T-cell (primary cell): ENCODE data around the gene MATN3. TPM values are rescaled to one million over a fixed set of nuclear protein-coding genes. Genes with fewer than 3 reads are reported as not detected.

ENCODE experiments used
- ATAC-seq, 4 experiments: fragments of 200-7000 bp in 3 of 4; fragments of 150-1000 bp in 1 of 4; cut with Tn5 transposase; replicated peaks in 1 of 4; 1 replicate in 3 of 4; 2 replicates in 1 of 4; pipeline ENCODE4 v1.10.0; 2021; ENCODE audit warnings: moderate library complexity in 3 of 4, mild to moderate bottlenecking in 2 of 4, moderate number of reproducible peaks in 1 of 4
- CTCF ChIA-PET, 2 donors: fragments of 300-600 bp; sonication (Branson Sonifier 250); formaldehyde crosslinking; loops; one replicate each; lab custom pipeline; 2022; ENCODE audit warnings: antibody characterized with exemption in 2 of 2; lab: Charles Lee
- POLR2A ChIA-PET, 2 donors: fragments of 300-600 bp; sonication (Branson Sonifier 250); formaldehyde crosslinking; loops; one replicate each; lab custom pipeline; 2022; ENCODE audit warnings: antibody characterized with exemption in 2 of 2; lab: Charles Lee
- DNase-seq, 35 experiments: peaks; one replicate each; pipeline versions ENCODE4 v3.0.0 to v3.0.0-alpha.2; 2013 to 2023
- H3K27ac ChIP-seq: one replicate; pipeline ENCODE4 v1.5.1; 2013; ENCODE audit warnings: low read length
- H3K27me3 ChIP-seq, 2 experiments: replicated peaks in 1 of 2; 1 replicate in 1 of 2; 2 replicates in 1 of 2; pipeline versions ENCODE4 v1.6.1 to v1.7.0; 2013; ENCODE audit warnings: low read length in 1 of 2, mixed read lengths in 1 of 2; ENCODE audit not compliant: control insufficient read depth in 2 of 2, insufficient read depth in 2 of 2; ENCODE audit errors: extremely low read depth in 1 of 2
- H3K36me3 ChIP-seq, 2 donors: 1 replicate in 1 of 2; 2 replicates in 1 of 2; pipeline versions ENCODE4 v1.6.1 to v1.7.0; 2013; ENCODE audit warnings: low read length in 1 of 2; ENCODE audit not compliant: control insufficient read depth in 2 of 2, insufficient read depth in 1 of 2; ENCODE audit errors: extremely low read depth in 1 of 2
- H3K4me1 ChIP-seq, 2 experiments: 1 replicate in 1 of 2; 2 replicates in 1 of 2; pipeline versions ENCODE4 v1.6.1 to v1.7.0; 2013; ENCODE audit warnings: low read length in 2 of 2, mixed read lengths in 1 of 2; ENCODE audit not compliant: insufficient read depth in 2 of 2, control insufficient read depth in 1 of 2; ENCODE audit errors: extremely low read depth in 1 of 2
- H3K4me3 ChIP-seq, 2 donors: 1 replicate in 1 of 2; 2 replicates in 1 of 2; pipeline versions ENCODE4 v1.5.1 to v1.7.0; 2013; ENCODE audit warnings: mild to moderate bottlenecking in 2 of 2, low read length in 1 of 2, moderate library complexity in 1 of 2; ENCODE audit not compliant: control insufficient read depth in 1 of 2; ENCODE audit errors: extremely low read depth in 1 of 2
- H3K9me3 ChIP-seq: 2 replicates; pipeline ENCODE4 v1.7.0; 2013
- H3K27ac Mint-ChIP-seq, 2 donors: one replicate each; pipeline ENCODE4 v1.8.0; 2020 to 2021; ENCODE audit warnings: mild to moderate bottlenecking in 2 of 2, mixed read lengths in 2 of 2
- H3K27me3 Mint-ChIP-seq, 2 donors: one replicate each; pipeline ENCODE4 v1.8.0; 2021 to 2022; ENCODE audit warnings: mixed read lengths in 2 of 2
- H3K36me3 Mint-ChIP-seq: one replicate; pipeline ENCODE4 v1.8.0; 2021; ENCODE audit warnings: mixed read lengths
- H3K4me1 Mint-ChIP-seq, 3 donors: one replicate each; pipeline ENCODE4 v1.8.0; 2020 to 2022; ENCODE audit warnings: mixed read lengths in 3 of 3, mild to moderate bottlenecking in 1 of 3
- H3K4me3 Mint-ChIP-seq, 3 donors: one replicate each; pipeline ENCODE4 v1.8.0; 2020 to 2022; ENCODE audit warnings: mild to moderate bottlenecking in 3 of 3, mixed read lengths in 3 of 3, moderate library complexity in 3 of 3
- H3K9me3 Mint-ChIP-seq, 3 donors: one replicate each; pipeline ENCODE4 v1.8.0; 2020 to 2022; ENCODE audit warnings: mixed read lengths in 3 of 3
- WGBS: methylation state at CpG from one replicate; pipeline ENCODE4 v1.1.5; 2013; ENCODE audit warnings: missing lambda C conversion rate; ENCODE audit not compliant: insufficient coverage; 5-methylcytosine and 5-hydroxymethylcytosine counted together
- total RNA-seq, 35 experiments: library from RNA in 6 of 35; stranded (reverse) in 6 of 35; fragments of 120-200 nt in 1 of 35; gene quantifications; one replicate each; pipeline versions ENCODE4 v1.2.1 to v1.2.4 and lab custom pipeline; 2013 to 2026

Gene MATN3, protein sequence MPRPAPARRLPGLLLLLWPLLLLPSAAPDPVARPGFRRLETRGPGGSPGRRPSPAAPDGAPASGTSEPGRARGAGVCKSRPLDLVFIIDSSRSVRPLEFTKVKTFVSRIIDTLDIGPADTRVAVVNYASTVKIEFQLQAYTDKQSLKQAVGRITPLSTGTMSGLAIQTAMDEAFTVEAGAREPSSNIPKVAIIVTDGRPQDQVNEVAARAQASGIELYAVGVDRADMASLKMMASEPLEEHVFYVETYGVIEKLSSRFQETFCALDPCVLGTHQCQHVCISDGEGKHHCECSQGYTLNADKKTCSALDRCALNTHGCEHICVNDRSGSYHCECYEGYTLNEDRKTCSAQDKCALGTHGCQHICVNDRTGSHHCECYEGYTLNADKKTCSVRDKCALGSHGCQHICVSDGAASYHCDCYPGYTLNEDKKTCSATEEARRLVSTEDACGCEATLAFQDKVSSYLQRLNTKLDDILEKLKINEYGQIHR
- total RNA-seq = under 1 TPM in 2 of 5 donors, not detected in 3; 0.23 to 0.28 TPM
- total RNA-seq (2013) = not detected
- total RNA-seq (lab: John Stamatoyannopoulos, UW) = 0 to 0.35 (median 0) reads per million in 29 experiments

DNA sequence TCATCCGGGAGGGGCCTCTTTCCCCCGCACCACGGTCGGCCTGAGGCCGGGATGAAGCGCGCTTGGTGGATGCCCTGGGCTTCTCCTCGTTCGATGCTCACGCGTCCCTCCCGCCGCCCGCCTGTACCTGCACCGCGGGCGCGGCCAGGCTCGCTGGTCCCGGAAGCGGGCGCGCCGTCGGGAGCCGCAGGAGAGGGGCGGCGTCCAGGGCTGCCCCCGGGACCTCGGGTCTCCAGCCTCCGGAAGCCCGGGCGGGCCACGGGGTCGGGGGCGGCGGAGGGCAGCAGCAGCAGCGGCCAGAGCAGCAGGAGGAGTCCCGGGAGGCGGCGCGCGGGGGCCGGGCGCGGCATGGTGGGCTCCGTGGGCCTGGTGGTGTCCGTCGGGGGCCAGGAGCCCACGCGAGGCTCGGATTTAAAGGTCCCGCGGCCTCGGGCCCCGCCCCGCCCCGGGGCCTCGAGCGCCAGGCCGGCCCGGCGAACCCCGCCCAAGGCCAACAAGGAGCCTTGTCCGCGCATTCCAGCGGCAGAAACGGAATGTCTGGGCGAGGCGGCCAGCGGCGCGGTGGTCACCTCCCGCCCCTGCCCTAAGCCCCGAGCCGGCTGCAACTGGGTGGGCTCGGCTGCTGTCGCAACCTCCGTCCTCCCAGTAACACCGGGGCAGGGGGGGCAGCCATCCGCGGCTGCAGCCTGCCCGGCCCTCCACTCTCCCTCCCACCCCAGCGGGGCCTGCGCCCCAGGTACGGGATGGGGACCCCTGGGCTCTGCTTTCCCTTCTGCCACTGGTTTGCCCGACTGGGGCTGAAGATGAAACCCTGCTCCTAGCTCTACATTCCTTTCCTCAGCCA lies at the start of gene MATN3:
Gene MATN3, minus strand, starts transcription at position 387 of the 844 bp plus-strand sequence. Its CDS starts 37 bp downstream, at position 350.
- POLR2A ChIA-PET = no interaction called here
- H3K9me3 Mint-ChIP-seq = peaks cover 0 to 4% (median 4%) of the 10 kb centered on the region in 3 donors
- H3K27me3 Mint-ChIP-seq = peaks cover 30 to 44% of the 10 kb centered on the region in 2 donors
- Histone ChIP-seq H3K27ac (no peak within 1 kb of the TSS), H3K4me3 (peak within 1 kb of the TSS; percentile 25 to 54), H3K4me1 (peaks cover 4 to 13% of the 10 kb centered on the region in 2 experiments), H3K27me3 (peaks cover 12 to 31% of the 10 kb centered on the region in 2 experiments), H3K36me3 (no peaks in the 10 kb centered on the region), H3K9me3 (no peaks in the 10 kb centered on the region)
- peaks cover 5 to 13% (median 12%) of the 10 kb centered on the region in 3 donors for H3K4me1 Mint-ChIP-seq
- peak in 3 of 35 experiments; percentile 4 to 17 (median 6) for DNase-seq
- WGBS = 1% methylated on average over 85 of the region's 87 CpGs
- CTCF ChIA-PET = interaction anchor here in 1 of 2 donors (1.1 to 1.3 kb wide), 2 partner anchors 10 to 18 kb away, joined by 3 to 4 read pairs; no protein-coding TSS in a partner anchor
- H3K36me3 Mint-ChIP-seq = no peaks in the 10 kb centered on the region
- ATAC-seq = peak; percentile 26 to 69 (median 60)
- no peak within 1 kb of the TSS for H3K27ac Mint-ChIP-seq
- H3K4me3 Mint-ChIP-seq = peak within 1 kb of the TSS; percentile 71 to 75 (median 71)

DNA sequence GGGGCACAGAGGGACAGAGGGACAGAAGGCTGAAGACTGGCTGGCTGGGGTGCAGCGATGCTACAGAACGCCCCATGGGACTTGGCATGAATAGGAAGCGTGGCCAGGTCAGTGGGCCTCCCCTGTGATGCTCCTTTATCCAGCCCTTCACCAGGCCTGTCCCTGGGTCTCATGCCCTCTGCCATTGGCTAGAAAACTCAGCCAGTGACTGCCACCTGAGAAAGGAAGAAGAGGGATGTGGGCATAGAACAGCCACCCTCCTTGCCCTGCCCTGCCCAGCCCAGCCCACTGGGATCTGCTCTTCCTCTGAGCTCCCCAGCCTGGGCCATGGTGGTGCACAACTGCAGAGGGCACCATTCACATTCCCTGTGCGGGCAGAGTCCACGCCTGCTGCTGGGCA lies 49.5 kb upstream of the MATN3 start:
- DNase-seq (no peak), ATAC-seq (no peak)
- H3K27me3 Mint-ChIP-seq = peaks cover 10 to 15% of the 10 kb centered on the region in 2 donors
- H3K9me3 ChIP-seq = no peaks in the 10 kb centered on the region
- H3K4me1 Mint-ChIP-seq = no peaks in the 10 kb centered on the region
- no peak overlapping the region for H3K4me3 Mint-ChIP-seq
- WGBS = 81% methylated on average over 3 of the region's 5 CpGs
- H3K4me1 ChIP-seq = no peaks in the 10 kb centered on the region
- ChIA-PET CTCF (no interaction called here), POLR2A (no interaction called here)
- H3K9me3 Mint-ChIP-seq = no peaks in the 10 kb centered on the region
- no peaks in the 10 kb centered on the region for H3K36me3 Mint-ChIP-seq
- H3K27ac Mint-ChIP-seq = no peak overlapping the region
- H3K36me3 ChIP-seq = no peaks in the 10 kb centered on the region
- H3K27ac ChIP-seq = no peak overlapping the region
- H3K4me3 ChIP-seq = no peak overlapping the region
- peaks cover 3 to 9% of the 10 kb centered on the region in 2 experiments for H3K27me3 ChIP-seq

DNA sequence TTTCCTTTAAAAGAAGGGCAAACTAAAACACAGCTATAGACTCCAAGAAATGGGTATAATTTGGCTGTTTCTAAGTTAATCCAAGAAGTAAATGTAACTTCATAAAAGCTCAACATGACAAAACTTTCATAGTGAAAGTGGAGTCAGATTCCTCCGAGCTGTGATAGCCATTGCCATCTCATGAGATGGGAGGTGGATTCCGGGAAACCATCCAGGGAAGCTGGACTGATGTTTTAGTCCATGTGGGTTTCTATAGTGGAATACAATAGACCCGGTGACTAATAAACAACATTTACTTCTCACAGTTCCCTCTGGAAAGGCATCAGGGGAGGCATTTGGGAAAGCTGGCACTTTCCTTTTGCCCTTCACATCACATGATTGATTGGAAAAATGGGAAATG lies 49.0 kb upstream of the MATN3 start:
- no peak for DNase-seq
- no peaks in the 10 kb centered on the region for H3K9me3 ChIP-seq
- H3K27me3 Mint-ChIP-seq = peaks cover 15 to 20% of the 10 kb centered on the region in 2 donors
- no peak for ATAC-seq
- no peaks in the 10 kb centered on the region for H3K36me3 Mint-ChIP-seq
- no peaks in the 10 kb centered on the region for H3K4me1 Mint-ChIP-seq
- ChIA-PET POLR2A (no interaction called here), CTCF (no interaction called here)
- no peak overlapping the region for H3K27ac ChIP-seq
- no CpG with 5 or more reads among the region's 3 CpGs for WGBS
- H3K36me3 ChIP-seq = no peaks in the 10 kb centered on the region
- H3K4me3 ChIP-seq = no peak overlapping the region
- peaks cover 3 to 8% of the 10 kb centered on the region in 2 experiments for H3K27me3 ChIP-seq
- H3K27ac Mint-ChIP-seq = no peak overlapping the region
- no peak overlapping the region for H3K4me3 Mint-ChIP-seq
- no peaks in the 10 kb centered on the region for H3K9me3 Mint-ChIP-seq
- H3K4me1 ChIP-seq = no peaks in the 10 kb centered on the region

DNA sequence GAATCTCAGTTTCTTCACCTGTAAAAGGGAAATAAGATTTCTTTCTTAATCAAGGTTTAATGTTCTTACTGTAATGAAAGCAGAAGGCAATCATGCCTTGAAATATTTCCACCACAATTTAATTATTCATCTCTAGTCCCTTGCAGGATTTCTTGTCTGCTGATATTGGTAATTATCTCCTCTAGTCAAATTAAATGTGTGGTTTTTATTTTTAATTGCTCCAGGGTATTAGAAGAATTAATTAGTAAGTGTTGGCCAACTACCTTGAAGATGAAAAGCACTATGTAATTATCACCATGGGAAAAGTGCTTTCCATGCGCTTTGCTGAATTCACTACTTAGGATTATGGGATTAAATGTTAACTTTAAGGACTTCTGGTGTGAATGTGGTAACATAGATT lies 47.6 kb upstream of the MATN3 start:
- no CpG with 5 or more reads among the region's 1 CpG for WGBS
- Histone ChIP-seq H3K4me1 (no peaks in the 10 kb centered on the region), H3K27ac (no peak overlapping the region), H3K27me3 (peaks cover 5 to 6% of the 10 kb centered on the region in 2 experiments), H3K4me3 (no peak overlapping the region), H3K36me3 (no peaks in the 10 kb centered on the region), H3K9me3 (no peaks in the 10 kb centered on the region)
- peaks cover 27 to 29% of the 10 kb centered on the region in 2 donors for H3K27me3 Mint-ChIP-seq
- no peak overlapping the region for H3K4me3 Mint-ChIP-seq
- no peaks in the 10 kb centered on the region for H3K4me1 Mint-ChIP-seq
- ChIA-PET POLR2A (no interaction called here), CTCF (interaction anchor here in 1 of 2 donors (0.6 kb wide), 1 partner anchor 49 kb away, joined by 3 read pairs; no protein-coding TSS in a partner anchor)
- no peak overlapping the region for H3K27ac Mint-ChIP-seq
- no peak for DNase-seq
- no peak for ATAC-seq
- no peaks in the 10 kb centered on the region for H3K36me3 Mint-ChIP-seq
- H3K9me3 Mint-ChIP-seq = no peaks in the 10 kb centered on the region

DNA sequence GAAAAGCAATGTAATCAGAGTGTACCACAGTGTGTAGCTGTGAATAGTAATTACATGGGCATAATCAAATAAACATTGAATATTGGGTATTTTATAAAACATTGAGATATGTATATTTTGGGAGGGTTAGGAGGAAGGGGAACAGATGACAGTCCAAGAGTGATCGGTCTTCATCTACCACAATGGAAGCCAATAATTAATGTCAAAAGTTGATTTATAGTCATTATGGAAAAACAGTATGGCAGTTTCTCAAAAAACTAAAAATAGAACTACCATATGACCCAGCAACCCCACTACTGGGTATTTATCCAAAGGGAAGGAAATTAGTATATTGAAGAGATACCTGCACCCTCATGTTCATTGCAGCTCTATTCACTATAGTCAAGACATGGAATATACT lies 44.8 kb upstream of the MATN3 start:
- Mint-ChIP-seq H3K4me1 (no peaks in the 10 kb centered on the region), H3K27me3 (peaks cover 29 to 30% of the 10 kb centered on the region in 2 donors), H3K4me3 (no peak overlapping the region), H3K36me3 (no peaks in the 10 kb centered on the region), H3K27ac (no peak overlapping the region), H3K9me3 (no peaks in the 10 kb centered on the region)
- Histone ChIP-seq H3K4me3 (no peak overlapping the region), H3K4me1 (peaks cover 3% of the 10 kb centered on the region in 2 experiments), H3K36me3 (no peaks in the 10 kb centered on the region), H3K9me3 (no peaks in the 10 kb centered on the region), H3K27ac (no peak overlapping the region), H3K27me3 (peaks cover 5 to 13% of the 10 kb centered on the region in 2 experiments)
- WGBS = no CpG with 5 or more reads among the region's 1 CpG
- CTCF ChIA-PET = interaction anchor here in 1 of 2 donors (0.6 kb wide), 1 partner anchor 154 kb away, joined by 3 read pairs; no protein-coding TSS in a partner anchor
- POLR2A ChIA-PET = no interaction called here
- DNase-seq = no peak
- ATAC-seq = no peak

DNA sequence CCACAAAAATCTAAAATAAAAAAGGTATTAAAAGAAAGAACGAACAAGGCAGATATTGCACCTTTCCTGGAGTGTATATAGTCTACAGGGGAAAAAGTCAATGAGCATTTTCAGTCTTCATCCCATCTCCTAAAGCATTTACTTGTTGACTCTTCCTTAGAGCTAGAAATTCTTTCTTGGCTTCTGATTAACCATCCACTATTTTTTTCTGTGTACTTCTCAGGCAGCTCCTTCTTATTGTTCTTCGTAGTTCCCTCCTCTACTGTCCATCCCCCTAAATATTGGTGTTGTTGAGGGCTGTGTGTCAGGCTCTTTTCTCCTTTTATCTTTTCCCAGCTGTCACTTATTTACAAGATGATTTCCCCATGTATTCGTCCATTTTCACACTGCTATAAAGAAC lies 42.5 kb upstream of the MATN3 start:
- H3K36me3 Mint-ChIP-seq = no peaks in the 10 kb centered on the region
- no CpG with 5 or more reads among the region's 3 CpGs for WGBS
- no peak overlapping the region for H3K27ac Mint-ChIP-seq
- peaks cover 24 to 25% of the 10 kb centered on the region in 2 donors for H3K27me3 Mint-ChIP-seq
- H3K4me1 Mint-ChIP-seq = peaks cover 5 to 11% (median 5%) of the 10 kb centered on the region in 3 donors
- Histone ChIP-seq H3K9me3 (no peaks in the 10 kb centered on the region), H3K36me3 (no peaks in the 10 kb centered on the region), H3K27ac (no peak overlapping the region), H3K27me3 (peaks cover 5 to 11% of the 10 kb centered on the region in 2 experiments), H3K4me3 (no peak overlapping the region), H3K4me1 (peaks cover 10 to 14% of the 10 kb centered on the region in 2 experiments)
- DNase-seq = no peak
- ATAC-seq = no peak
- H3K4me3 Mint-ChIP-seq = no peak overlapping the region
- CTCF ChIA-PET = interaction anchor here (1.2 to 1.8 kb wide), 2 partner anchors 27 to 39 kb away, joined by 3 to 4 read pairs; no protein-coding TSS in a partner anchor
- H3K9me3 Mint-ChIP-seq = no peaks in the 10 kb centered on the region
- POLR2A ChIA-PET = interaction anchor here in 1 of 2 donors (0.9 kb wide), 1 partner anchor 163 kb away, joined by 3 read pairs; no protein-coding TSS in a partner anchor
